Activated CD4-positive, alpha-beta T cell treated with anti-CD3 and anti-CD28 coated beads for 48 hours (primary cell): ENCODE data around the gene PDCD11.
"Not testable (repeated sequence)": the region's sequence is repeated elsewhere in the genome, so short reads cannot be mapped to it uniquely, and the experiment has no call there.

Source experiments
- DNase-seq: peaks from one replicate; pipeline ENCODE4 v3.0.0-alpha.2; 2020

Gene PDCD11

DNA sequence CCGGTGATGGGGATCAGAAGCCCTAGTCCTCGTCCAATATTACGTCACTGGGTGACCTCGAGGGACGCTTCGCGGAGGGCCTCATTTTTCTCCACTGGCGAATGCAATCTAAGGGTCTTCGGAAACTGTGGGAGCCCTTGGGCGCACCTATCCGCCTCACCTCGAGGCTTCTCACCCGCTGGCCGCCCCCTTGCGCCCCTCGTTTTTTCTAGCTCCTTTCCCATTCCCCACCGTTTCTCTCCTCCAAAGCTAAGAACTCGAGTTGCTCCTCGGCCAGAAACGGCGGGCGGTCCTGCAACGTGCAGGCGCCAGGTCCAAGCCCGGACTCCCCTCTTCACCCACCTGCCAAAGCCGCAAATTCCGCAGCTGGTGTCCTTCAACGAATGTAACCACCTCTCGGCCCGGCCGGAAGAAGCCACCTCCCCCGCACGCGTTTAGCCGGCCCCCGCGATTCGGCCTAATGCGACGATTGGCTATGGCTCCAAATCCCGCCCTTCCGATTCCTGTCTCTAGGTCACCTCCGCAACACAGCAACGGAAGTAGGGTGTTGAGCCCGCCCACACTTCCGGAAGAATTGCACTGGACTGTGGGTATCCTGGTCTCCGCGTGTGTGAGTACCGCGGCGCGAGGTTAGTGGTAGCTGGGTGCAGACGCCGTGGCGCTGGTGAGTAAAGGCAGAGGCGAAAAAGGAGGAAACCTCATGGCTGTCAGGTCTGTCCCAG lies at the start of gene PDCD11, which contains the start of gene ATP5MK:
TSS of gene PDCD11 (plus strand) at position 560 of the 722 bp plus-strand sequence. CDS start 1,801 bp downstream, outside the sequence.
TSS of gene ATP5MK (minus strand) at position 409 of the 722 bp plus-strand sequence. CDS start 4,018 bp downstream, outside the sequence.
- peak; percentile 98 for DNase-seq

GRCh38 chr10:103350175-103350516 lies 46.3 kb upstream of the PDCD11 start:
- DNase-seq, result no peak

DNA sequence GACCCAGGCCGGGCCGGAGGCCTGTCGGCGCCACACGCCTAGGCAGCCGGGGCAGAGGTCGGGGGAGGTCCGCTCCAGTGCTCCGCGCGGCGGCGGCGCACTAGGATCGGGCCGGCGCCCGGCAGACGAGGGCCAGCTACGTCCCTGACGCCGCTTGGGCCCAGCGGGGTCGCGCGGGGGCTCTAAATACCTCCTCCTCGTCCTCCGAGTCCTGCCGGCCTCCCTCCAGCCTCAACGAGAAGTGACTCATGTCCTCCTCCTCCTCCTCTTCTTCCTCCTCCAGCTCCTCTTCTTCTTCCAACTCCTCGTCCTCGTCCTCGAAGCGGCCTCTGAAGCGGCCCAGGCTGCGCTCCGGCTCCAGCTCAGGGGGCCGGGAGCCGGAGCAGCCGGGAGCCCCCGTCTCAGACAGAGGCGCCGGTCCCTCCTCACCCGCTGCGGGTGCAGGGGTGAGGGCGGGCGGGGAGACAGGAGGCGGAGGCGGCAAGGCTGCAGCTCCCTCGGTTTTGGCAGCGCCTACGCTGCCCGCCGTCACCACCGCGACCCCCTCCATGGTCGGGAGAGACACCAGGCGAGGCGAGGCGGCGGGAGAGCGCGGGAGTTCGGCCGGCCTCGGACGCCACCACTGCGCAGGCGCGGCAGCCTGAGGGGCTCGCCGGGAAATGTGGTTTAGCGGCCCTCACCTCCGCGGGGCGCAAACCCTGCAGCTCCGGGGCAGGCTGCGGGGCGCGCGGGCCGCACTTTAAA lies 45.7 kb upstream of the PDCD11 start, which contains the start of gene PCGF6:
TSS of gene PCGF6 (minus strand) at position 624 of the 744 bp plus-strand sequence. CDS start at position 550, 74 bp downstream.
- peak; percentile 81 for DNase-seq

- DNase-seq, result no peak
Observed at GRCh38 chr10:103353281-103353680, 43.1 kb upstream of the PDCD11 start.

GRCh38 chr10:103354567-103354966 lies 41.9 kb upstream of the PDCD11 start:
- not testable (repeated sequence) for DNase-seq

DNA sequence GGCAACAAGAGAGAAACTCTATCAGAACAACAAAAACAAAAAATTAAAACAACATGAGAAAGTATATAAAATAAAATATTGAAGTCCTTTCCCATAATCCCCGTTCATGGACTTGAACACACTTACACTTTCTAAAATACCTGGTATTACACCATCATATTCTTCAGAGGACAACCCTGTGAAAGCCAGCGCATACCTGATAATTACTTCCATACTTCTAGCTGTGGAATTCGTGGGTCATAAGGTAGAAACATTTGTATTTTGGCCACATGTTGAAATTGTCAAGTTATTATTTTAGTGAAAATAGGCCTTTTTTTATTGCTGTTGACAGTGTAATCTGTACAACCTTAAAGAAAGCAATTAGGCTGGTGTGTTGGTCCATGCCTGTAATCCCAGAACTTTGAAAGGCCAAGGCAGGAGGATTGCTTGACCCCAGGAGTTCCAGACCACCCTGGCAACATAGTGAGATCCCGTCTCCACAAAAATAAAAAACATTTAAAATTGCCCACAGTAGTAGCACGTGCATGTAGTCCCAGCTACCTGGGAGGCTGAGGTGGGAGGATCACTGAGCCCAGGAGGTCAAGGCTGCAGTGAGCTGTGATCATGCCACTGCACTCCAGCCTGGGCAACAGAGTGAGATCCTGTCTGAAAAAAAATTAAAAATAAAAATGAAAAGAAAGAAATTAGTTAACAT lies 40.4 kb upstream of the PDCD11 start:
- DNase-seq, result no peak

GRCh38 chr10:103359493-103359892 lies 36.9 kb upstream of the PDCD11 start:
- DNase-seq, result not testable (repeated sequence)

GRCh38 chr10:103360791-103361190 lies 35.6 kb upstream of the PDCD11 start:
- DNase-seq, result peak; percentile 40

GRCh38 chr10:103367379-103367781 lies 29.0 kb upstream of the PDCD11 start:
- DNase-seq, result peak; percentile 19

- peak; percentile 94 for DNase-seq
Observed at GRCh38 chr10:103367782-103368518, 28.5 kb upstream of the PDCD11 start, which contains the start of gene TAF5. Gene TAF5, plus strand, starts transcription at chr10:103367976. Its CDS starts 14 bp downstream, at chr10:103367990.

- no peak for DNase-seq
Observed at GRCh38 chr10:103373544-103373943, 22.9 kb upstream of the PDCD11 start.

GRCh38 chr10:103374263-103374662 lies 22.2 kb upstream of the PDCD11 start:
- DNase-seq, result no peak

GRCh38 chr10:103382769-103383168 lies 13.7 kb upstream of the PDCD11 start:
- DNase-seq, result no peak

DNA sequence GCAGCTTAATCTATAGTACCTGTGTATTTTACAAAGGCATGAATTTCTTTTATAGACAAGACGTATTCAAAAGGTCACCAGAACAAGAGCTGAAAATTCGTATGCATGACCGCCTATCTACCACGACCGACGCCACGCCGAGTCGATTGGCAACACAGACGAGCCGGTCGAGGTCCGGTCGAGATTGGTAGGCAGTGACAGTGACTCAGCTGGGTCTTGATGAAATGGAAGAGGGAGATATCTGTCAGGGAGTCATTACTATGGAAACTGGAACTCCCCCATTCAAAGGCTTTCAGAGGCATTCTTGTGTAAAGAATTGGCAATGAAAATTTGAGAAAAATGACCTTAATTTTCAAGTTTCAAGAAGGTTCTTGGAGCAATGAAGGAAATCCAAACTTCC lies 2.2 kb upstream of the PDCD11 start:
- no peak for DNase-seq

- no peak for DNase-seq
Observed at GRCh38 chr10:103395754-103396066, 716 bp upstream of the PDCD11 start.

- DNase-seq, result no peak
Observed at GRCh38 chr10:103396789-103397087, 312 bp downstream of the PDCD11 start.

- DNase-seq, result no peak
Observed at GRCh38 chr10:103397191-103397825, 882 bp downstream of the PDCD11 start.

DNA sequence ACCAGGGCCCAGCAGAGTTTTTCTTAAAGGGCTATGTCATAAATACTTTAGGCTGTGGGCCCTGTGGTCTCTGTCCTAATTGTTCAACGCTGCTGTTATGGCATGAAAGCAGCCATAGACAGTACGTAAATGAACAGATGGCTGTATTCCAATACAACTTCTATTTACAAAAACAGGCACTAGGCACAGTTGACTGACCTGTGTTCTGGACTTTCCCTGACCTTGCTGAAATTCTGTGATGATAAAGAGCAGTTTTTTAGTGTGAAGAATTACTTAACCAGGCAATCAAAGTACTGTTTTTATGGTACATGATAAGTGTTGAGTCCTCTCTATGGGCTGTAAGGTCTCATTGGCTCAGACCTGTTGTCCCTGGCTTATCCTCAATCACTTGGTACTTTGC lies 17.1 kb downstream of the PDCD11 start:
- DNase-seq, result no peak

- DNase-seq, result no peak
Observed at GRCh38 chr10:103415581-103415980, 19.2 kb downstream of the PDCD11 start.

DNA sequence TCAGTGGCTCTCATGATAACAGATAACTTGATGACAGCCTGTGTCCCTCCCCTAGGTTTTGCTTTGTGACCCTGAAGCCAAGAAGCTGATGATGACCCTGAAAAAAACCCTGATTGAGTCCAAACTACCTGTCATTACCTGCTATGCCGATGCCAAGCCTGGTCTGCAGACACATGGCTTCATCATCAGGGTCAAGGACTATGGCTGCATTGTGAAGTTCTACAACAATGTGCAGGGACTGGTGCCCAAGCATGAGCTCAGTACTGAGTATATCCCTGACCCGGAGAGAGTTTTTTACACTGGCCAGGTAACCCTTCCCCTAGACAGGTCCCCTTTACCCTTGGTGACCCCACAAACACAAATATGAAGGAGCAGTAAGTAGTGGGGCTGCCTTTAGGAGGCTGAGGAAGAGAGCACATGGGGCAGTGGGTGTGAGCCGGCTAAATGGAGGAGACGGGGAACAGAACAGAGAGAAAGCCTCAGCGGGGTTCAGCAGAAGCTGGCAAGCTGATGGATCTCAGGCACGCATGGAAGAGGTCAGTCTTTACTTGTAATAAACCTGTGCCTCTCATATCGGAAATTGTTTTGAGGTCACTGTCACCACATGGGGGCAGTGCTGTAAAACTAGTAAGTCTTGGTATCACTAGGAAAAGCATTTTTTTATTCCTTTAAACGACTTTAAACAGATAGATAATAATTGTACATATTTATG lies 20.2 kb downstream of the PDCD11 start:
- DNase-seq, result peak; percentile 45

- DNase-seq, result not testable (repeated sequence)
Observed at GRCh38 chr10:103417148-103417469, 20.7 kb downstream of the PDCD11 start.

- no peak for DNase-seq
Observed at GRCh38 chr10:103417601-103418000, 21.2 kb downstream of the PDCD11 start.
